RWPE2 (cell line): ENCODE results near the gene OR5AC2.

ENCODE experiments used
- ATAC-seq: fragments of 200-7000 bp; cut with Tn5 transposase; 3 replicates; pipeline ENCODE4 v1.9.1; 2021; ENCODE audit warnings: low read depth
- DNase-seq: peaks from one replicate; pipeline ENCODE4 v3.0.0-alpha.2; 2020; ENCODE audit warnings: low spot score
- H3K27ac ChIP-seq: fragments of 450-650 bp; 2 replicates; pipeline ENCODE4 v1.5.1; 2017; ENCODE audit warnings: mild to moderate bottlenecking; ENCODE audit not compliant: poor library complexity, severe bottlenecking
- H3K27me3 ChIP-seq: fragments of 250-450 bp; sonication (Bioruptor Pico); 2 replicates; pipeline ENCODE4 v1.5.1; 2021; ENCODE audit warnings: mild to moderate bottlenecking, moderate library complexity; ENCODE audit not compliant: insufficient read depth, poor library complexity, severe bottlenecking
- H3K36me3 ChIP-seq: fragments of 250-450 bp; sonication (Bioruptor Pico); 2 replicates; pipeline ENCODE4 v1.5.1; 2020; ENCODE audit warnings: low read depth, mild to moderate bottlenecking, moderate library complexity
- H3K4me1 ChIP-seq: fragments of 250-450 bp; sonication (Bioruptor Pico); 2 replicates; pipeline ENCODE4 v1.5.1; 2021; ENCODE audit warnings: mild to moderate bottlenecking, moderate library complexity; ENCODE audit not compliant: insufficient read depth, poor library complexity, severe bottlenecking
- H3K4me3 ChIP-seq: fragments of 250-450 bp; sonication (Bioruptor Pico); 2 replicates; pipeline ENCODE4 v1.5.1; 2021; ENCODE audit warnings: mild to moderate bottlenecking, moderate library complexity; ENCODE audit not compliant: severe bottlenecking
- H3K9me3 ChIP-seq: fragments of 250-450 bp; sonication (Bioruptor Pico); 2 replicates; pipeline ENCODE4 v1.5.1; 2021; ENCODE audit warnings: mild to moderate bottlenecking, moderate library complexity; ENCODE audit not compliant: severe bottlenecking
- CTCF ChIP-seq: fragments of 450-650 bp; IDR thresholded peaks from one replicate; pipeline ENCODE4 v1.5.1; 2017; ENCODE audit warnings: mild to moderate bottlenecking, moderate library complexity; ENCODE audit not compliant: poor library complexity, severe bottlenecking

OR5AC2 gene

GRCh38 chr3:98108162-98108561, 21.2 kb downstream of the OR5AC2 start:
- H3K4me3 ChIP-seq, result no peak overlapping the region
- no peak for TF ChIP-seq CTCF
- no peak overlapping the region for H3K27ac ChIP-seq
- ATAC-seq (no peak), DNase-seq (no peak)
- H3K27me3 ChIP-seq, result no peaks in the 10 kb centered on the region
- peaks cover 2% of the 10 kb centered on the region for H3K9me3 ChIP-seq
- no peaks in the 10 kb centered on the region for H3K4me1 ChIP-seq
- no peaks in the 10 kb centered on the region for H3K36me3 ChIP-seq

GRCh38 chr3:98109807-98110549, 23.0 kb downstream of the OR5AC2 start:
- TF ChIP-seq CTCF, result no peak
- no peaks in the 10 kb centered on the region for H3K4me1 ChIP-seq
- H3K9me3 ChIP-seq, result peaks cover 2% of the 10 kb centered on the region
- no peaks in the 10 kb centered on the region for H3K27me3 ChIP-seq
- no peak overlapping the region for H3K4me3 ChIP-seq
- H3K27ac ChIP-seq, result no peak overlapping the region
- no peaks in the 10 kb centered on the region for H3K36me3 ChIP-seq
- DNase-seq, result no peak
- ATAC-seq, result no peak

GRCh38 chr3:98110550-98110908, 23.6 kb downstream of the OR5AC2 start:
- H3K27ac ChIP-seq, result no peak overlapping the region
- ATAC-seq (no peak), DNase-seq (no peak)
- H3K27me3 ChIP-seq, result no peaks in the 10 kb centered on the region
- H3K4me1 ChIP-seq, result no peaks in the 10 kb centered on the region
- H3K4me3 ChIP-seq, result no peak overlapping the region
- H3K9me3 ChIP-seq, result peaks cover 2% of the 10 kb centered on the region
- no peak for TF ChIP-seq CTCF
- H3K36me3 ChIP-seq, result no peaks in the 10 kb centered on the region

DNA sequence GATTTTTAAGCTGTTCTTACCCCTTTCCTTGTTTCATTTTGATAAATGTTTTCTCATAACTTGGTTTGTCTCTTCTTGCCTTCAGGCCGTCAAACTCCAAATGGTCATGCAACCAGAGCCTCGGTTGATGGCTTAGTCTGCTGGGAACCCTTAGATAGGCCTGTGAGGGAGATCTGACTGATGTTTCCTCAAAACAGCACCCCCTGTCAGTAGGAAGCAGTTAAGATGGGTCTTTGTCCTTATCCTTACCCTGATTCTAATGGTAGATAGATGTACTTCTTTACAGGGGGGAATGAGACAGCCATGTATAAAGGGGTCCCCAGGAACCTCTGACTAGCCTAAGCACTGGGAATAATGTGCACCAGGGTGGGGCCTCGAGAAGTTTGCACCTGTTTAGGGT, 27.3 kb downstream of the OR5AC2 start:
- no peaks in the 10 kb centered on the region for H3K4me1 ChIP-seq
- TF ChIP-seq CTCF, result no peak
- DNase-seq, result no peak

DNA sequence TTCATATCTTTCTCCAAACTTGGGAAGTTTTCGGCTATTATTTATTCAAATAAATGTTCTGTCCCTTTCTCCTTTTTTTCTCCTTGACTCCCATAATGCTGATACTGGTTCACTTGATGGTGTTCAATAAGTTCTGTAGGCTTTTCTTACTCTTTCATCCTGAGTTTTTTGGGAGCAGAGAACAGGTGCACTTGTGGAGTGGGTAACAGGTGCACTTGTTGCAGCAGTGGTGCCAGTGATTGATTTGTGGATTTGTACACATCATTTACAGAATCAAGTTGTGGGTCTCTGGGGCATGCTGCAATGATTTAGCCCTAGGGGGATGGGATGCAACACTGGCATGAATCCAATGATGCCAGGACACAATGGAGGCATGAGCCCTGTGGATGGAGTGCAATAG, 28.7 kb downstream of the OR5AC2 start:
- Histone ChIP-seq H3K4me1 (no peaks in the 10 kb centered on the region), H3K27ac (no peak overlapping the region), H3K4me3 (no peak overlapping the region), H3K9me3 (peaks cover 2% of the 10 kb centered on the region), H3K27me3 (no peaks in the 10 kb centered on the region), H3K36me3 (no peaks in the 10 kb centered on the region)
- no peak for TF ChIP-seq CTCF
- DNase-seq, result no peak
- no peak for ATAC-seq

More for the DNA sequence above, 27.3 kb downstream of the OR5AC2 start:
- no peaks in the 10 kb centered on the region for H3K36me3 ChIP-seq
- peaks cover 2% of the 10 kb centered on the region for H3K9me3 ChIP-seq
- H3K27me3 ChIP-seq, result no peaks in the 10 kb centered on the region
- H3K27ac ChIP-seq, result no peak overlapping the region
- ATAC-seq, result no peak
- H3K4me3 ChIP-seq, result no peak overlapping the region
